IgD-negative memory B cell (primary cell): ENCODE results near the gene CDH18. TPM values are rescaled to one million over a fixed set of nuclear protein-coding genes. Genes with fewer than 3 reads are reported as not detected.

Source experiments
- H3K27ac Mint-ChIP-seq, 3 donors: one replicate each; pipeline ENCODE4 v1.8.0; 2020 to 2022; ENCODE audit warnings: mild to moderate bottlenecking in 3 of 3, mixed read lengths in 3 of 3, moderate library complexity in 1 of 3
- H3K27me3 Mint-ChIP-seq: one replicate; pipeline ENCODE4 v1.8.0; 2021; ENCODE audit warnings: mixed read lengths
- H3K36me3 Mint-ChIP-seq: one replicate; pipeline ENCODE4 v1.8.0; 2020; ENCODE audit warnings: mild to moderate bottlenecking, mixed read lengths
- H3K4me1 Mint-ChIP-seq, 3 donors: one replicate each; pipeline ENCODE4 v1.8.0; 2020 to 2022; ENCODE audit warnings: mixed read lengths in 3 of 3, mild to moderate bottlenecking in 1 of 3
- H3K4me3 Mint-ChIP-seq, 4 donors: one replicate each; pipeline ENCODE4 v1.8.0; 2020 to 2022; ENCODE audit warnings: mild to moderate bottlenecking in 4 of 4, mixed read lengths in 4 of 4, moderate library complexity in 3 of 4
- H3K9me3 Mint-ChIP-seq, 3 donors: one replicate each; pipeline ENCODE4 v1.8.0; 2020 to 2021; ENCODE audit warnings: mixed read lengths in 3 of 3, mild to moderate bottlenecking in 1 of 3
- polyA plus RNA-seq: library from polyadenylated mRNA; unstranded; fragments of 300-500 nt; fragmentation: Illumina TruSeq; gene quantifications from one replicate; pipeline ENCODE4 v1.2.3, GENCODE V29; 2021

The CDH18 gene
- polyA plus RNA-seq, 1 donor from 2014 or later = not detected

DNA sequence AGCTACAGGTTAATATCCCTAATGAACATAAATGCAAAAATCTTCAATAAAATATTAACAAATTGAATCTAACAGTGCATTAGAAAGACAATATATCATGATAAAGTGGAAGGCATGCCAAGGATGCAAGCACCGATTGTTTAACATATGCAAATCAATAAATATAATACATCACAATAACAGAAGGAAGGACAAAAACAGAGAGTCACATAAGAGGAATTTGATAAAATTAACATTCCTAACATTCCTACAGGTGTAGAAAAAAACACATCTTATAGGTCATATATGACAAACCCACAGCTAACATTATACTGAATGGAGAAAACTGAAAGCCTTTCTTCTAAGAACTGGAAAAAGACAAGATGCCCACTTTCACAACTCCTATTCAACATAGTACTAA, 297.0 kb downstream of the CDH18 start:
- H3K27ac Mint-ChIP-seq = no peak overlapping the region
- no peak overlapping the region for H3K4me3 Mint-ChIP-seq
- H3K36me3 Mint-ChIP-seq = peaks cover 1% of the 10 kb centered on the region
- no peaks in the 10 kb centered on the region for H3K27me3 Mint-ChIP-seq
- H3K9me3 Mint-ChIP-seq = peaks cover 0 to 22% (median 2%) of the 10 kb centered on the region in 3 donors
- no peaks in the 10 kb centered on the region for H3K4me1 Mint-ChIP-seq

DNA sequence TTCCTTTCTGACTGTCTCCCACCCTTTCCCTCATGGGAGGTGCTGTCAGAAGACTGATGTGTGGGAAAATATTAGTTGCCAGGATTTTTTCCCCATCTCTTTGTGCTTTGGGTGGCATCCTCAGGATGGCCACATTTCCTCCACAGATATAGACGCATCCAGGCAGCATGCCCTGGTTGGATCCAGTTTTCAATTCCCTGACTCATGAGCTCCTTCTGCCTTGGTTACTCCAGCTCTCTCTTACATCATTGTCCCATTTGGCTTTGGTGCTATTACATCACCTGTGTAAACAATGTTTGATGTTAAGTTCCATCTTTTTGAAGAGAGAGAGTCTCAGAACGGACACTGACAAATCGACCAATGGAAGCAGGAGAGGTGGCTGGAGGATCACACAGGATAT, 302.5 kb downstream of the CDH18 start:
- H3K36me3 Mint-ChIP-seq = peaks cover under 1% of the 10 kb centered on the region
- peaks cover 1 to 17% (median 3%) of the 10 kb centered on the region in 3 donors for H3K9me3 Mint-ChIP-seq
- no peaks in the 10 kb centered on the region for H3K4me1 Mint-ChIP-seq
- no peaks in the 10 kb centered on the region for H3K27me3 Mint-ChIP-seq
- H3K4me3 Mint-ChIP-seq = no peak overlapping the region
- H3K27ac Mint-ChIP-seq = no peak overlapping the region

GRCh38 chr5:19676895-19677294, 311.1 kb downstream of the CDH18 start:
- no peaks in the 10 kb centered on the region for H3K27me3 Mint-ChIP-seq
- no peaks in the 10 kb centered on the region for H3K4me1 Mint-ChIP-seq
- no peak overlapping the region for H3K4me3 Mint-ChIP-seq
- H3K36me3 Mint-ChIP-seq = no peaks in the 10 kb centered on the region
- peaks cover 0 to 19% (median 13%) of the 10 kb centered on the region in 3 donors for H3K9me3 Mint-ChIP-seq
- no peak overlapping the region for H3K27ac Mint-ChIP-seq

DNA sequence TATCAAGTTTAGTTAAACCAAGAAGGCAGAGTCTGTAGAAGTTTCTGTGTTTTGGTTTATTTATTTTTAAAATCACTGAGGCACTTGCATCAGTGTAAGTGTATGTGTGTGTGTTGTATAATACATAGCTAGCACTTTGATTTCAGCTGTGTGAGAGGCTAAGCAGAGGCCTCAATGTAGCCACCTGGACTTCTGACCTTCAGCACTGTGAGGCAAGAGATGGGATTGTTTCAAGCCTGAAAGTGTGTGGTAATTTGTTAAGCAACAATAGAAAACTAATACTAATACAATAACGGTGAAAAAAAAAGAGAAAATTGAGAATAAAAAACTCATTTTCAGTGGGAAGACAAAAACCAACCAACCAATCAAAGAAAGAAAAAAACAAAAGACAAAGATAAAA, 327.3 kb downstream of the CDH18 start:
- H3K9me3 Mint-ChIP-seq = peaks cover 1 to 6% (median 3%) of the 10 kb centered on the region in 3 donors
- H3K4me3 Mint-ChIP-seq = no peak overlapping the region
- H3K36me3 Mint-ChIP-seq = no peaks in the 10 kb centered on the region
- no peaks in the 10 kb centered on the region for H3K27me3 Mint-ChIP-seq
- no peak overlapping the region for H3K27ac Mint-ChIP-seq
- H3K4me1 Mint-ChIP-seq = no peaks in the 10 kb centered on the region

- Mint-ChIP-seq H3K27ac (no peak overlapping the region), H3K36me3 (no peaks in the 10 kb centered on the region), H3K4me3 (no peak overlapping the region), H3K4me1 (no peaks in the 10 kb centered on the region), H3K9me3 (peaks cover 0 to 2% (median under 1%) of the 10 kb centered on the region in 3 donors), H3K27me3 (no peaks in the 10 kb centered on the region)
Measured at GRCh38 chr5:19655627-19656026, 332.4 kb downstream of the CDH18 start.

DNA sequence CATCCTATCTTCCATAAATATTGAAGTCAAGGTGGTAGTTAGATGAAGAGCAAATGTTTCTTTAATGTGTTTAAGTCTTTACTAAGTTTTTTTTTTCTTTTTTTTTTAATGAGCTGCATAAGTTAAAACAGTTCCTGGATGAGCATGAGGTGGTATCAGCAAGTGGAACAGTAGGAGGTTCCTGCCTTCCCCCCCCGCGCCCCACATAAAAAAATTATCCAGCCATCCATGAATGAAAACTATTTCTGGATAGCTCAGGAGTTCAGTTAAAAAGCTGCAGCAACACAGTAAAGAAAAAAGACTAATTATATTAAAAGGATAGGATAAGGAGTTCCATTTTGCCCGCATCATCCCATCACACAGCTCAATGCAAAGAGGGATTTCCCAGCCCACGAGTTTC, 349.5 kb downstream of the CDH18 start:
- H3K27me3 Mint-ChIP-seq = no peaks in the 10 kb centered on the region
- H3K4me1 Mint-ChIP-seq = no peaks in the 10 kb centered on the region
- peaks cover 0 to 5% (median 2%) of the 10 kb centered on the region in 3 donors for H3K9me3 Mint-ChIP-seq
- no peak overlapping the region for H3K27ac Mint-ChIP-seq
- no peak overlapping the region for H3K4me3 Mint-ChIP-seq
- no peaks in the 10 kb centered on the region for H3K36me3 Mint-ChIP-seq

- Mint-ChIP-seq H3K36me3 (no peaks in the 10 kb centered on the region), H3K4me3 (no peak overlapping the region), H3K9me3 (peaks cover 5 to 11% (median 7%) of the 10 kb centered on the region in 3 donors), H3K27ac (no peak overlapping the region), H3K27me3 (no peaks in the 10 kb centered on the region), H3K4me1 (peaks cover 0 to 4% (median 0%) of the 10 kb centered on the region in 3 donors)
Measured at GRCh38 chr5:19630876-19631275, 357.1 kb downstream of the CDH18 start.

DNA sequence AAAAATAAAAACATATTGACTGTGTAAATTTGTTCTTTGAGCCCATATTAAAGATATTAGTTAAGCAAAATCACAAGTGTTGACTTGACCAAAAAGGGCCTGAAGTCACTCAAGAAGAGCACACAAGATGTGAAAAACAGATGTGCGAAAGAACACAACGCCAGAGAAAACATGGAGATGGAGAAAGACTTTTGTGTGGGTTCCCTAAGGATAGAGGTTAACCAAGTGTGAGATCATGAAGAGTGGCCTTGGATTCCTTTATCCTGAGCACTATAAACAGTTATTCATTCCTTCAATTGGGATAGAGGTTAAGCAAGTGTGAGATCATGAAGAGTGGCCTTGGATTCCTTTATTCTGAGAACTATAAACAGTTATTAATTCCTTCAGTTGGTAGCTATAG, 361.8 kb downstream of the CDH18 start:
- Mint-ChIP-seq H3K9me3 (peaks cover 4 to 8% (median 8%) of the 10 kb centered on the region in 3 donors), H3K36me3 (no peaks in the 10 kb centered on the region)

DNA sequence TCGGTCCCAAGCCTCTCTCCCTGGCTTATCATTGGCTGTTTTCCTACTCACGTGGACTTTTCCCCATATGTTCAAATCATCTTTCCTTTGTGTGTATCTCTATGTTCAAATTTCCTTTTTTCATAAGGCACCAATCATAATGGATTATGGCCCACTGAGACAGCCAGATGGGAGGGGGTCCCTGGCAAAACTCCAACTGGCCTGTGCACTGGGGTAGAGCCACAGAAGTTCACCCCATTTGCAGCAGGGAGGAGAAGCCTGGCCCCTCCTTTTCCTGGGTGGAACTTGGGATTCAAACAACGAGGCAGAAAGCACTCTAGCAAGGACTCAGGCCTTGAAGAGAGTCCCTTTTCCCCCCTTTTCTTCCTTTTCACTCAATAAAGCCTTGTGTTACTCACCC, 362.4 kb downstream of the CDH18 start:
- Mint-ChIP-seq H3K9me3 (peaks cover 0 to 8% (median 8%) of the 10 kb centered on the region in 3 donors), H3K27me3 (no peaks in the 10 kb centered on the region), H3K27ac (no peak overlapping the region), H3K4me1 (peaks cover 0 to 4% (median 0%) of the 10 kb centered on the region in 3 donors), H3K4me3 (no peak overlapping the region), H3K36me3 (no peaks in the 10 kb centered on the region)

More for the DNA sequence above, 361.8 kb downstream of the CDH18 start:
- Mint-ChIP-seq H3K27me3 (no peaks in the 10 kb centered on the region), H3K27ac (no peak overlapping the region), H3K4me3 (no peak overlapping the region), H3K4me1 (peaks cover 0 to 4% (median 0%) of the 10 kb centered on the region in 3 donors)

GRCh38 chr5:19619571-19619970, 368.4 kb downstream of the CDH18 start:
- H3K9me3 Mint-ChIP-seq = peaks cover under 1 to 7% (median 3%) of the 10 kb centered on the region in 3 donors
- H3K4me1 Mint-ChIP-seq = no peaks in the 10 kb centered on the region

DNA sequence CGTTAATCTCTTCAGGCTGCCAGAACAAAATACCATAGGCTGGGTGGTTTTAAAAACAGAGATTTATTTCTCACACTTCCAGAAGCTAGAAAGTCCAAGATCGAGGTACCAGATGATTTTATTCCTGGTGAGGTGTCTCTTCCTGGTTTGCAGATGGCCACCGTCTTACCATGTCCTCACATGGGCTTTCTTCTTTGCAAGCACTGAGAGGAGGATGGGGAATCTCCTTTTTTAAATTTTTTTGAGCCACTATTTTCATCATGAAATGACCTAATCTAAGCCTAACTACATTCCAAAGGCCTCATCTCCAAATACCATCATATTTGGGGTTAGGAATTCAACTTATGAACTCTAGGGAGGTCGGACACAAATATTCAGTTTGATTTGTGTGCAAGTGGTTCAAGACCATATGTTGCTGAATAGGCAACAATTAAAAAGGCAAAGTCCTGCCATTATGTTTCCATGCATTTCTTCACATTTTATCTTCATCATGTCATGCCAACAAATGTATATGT, 371.2 kb downstream of the CDH18 start:
- peaks cover 0 to 7% (median 3%) of the 10 kb centered on the region in 3 donors for H3K9me3 Mint-ChIP-seq
- no peaks in the 10 kb centered on the region for H3K4me1 Mint-ChIP-seq
- H3K4me3 Mint-ChIP-seq = no peak overlapping the region
- no peak overlapping the region for H3K27ac Mint-ChIP-seq
- H3K36me3 Mint-ChIP-seq = no peaks in the 10 kb centered on the region
- H3K27me3 Mint-ChIP-seq = no peaks in the 10 kb centered on the region

More at GRCh38 chr5:19619571-19619970, 368.4 kb downstream of the CDH18 start:
- no peak overlapping the region for H3K4me3 Mint-ChIP-seq
- H3K36me3 Mint-ChIP-seq = no peaks in the 10 kb centered on the region
- H3K27me3 Mint-ChIP-seq = no peaks in the 10 kb centered on the region
- H3K27ac Mint-ChIP-seq = no peak overlapping the region

GRCh38 chr5:19615661-19616060, 372.3 kb downstream of the CDH18 start:
- no peaks in the 10 kb centered on the region for H3K4me1 Mint-ChIP-seq
- H3K27ac Mint-ChIP-seq = no peak overlapping the region
- H3K4me3 Mint-ChIP-seq = no peak overlapping the region
- H3K36me3 Mint-ChIP-seq = no peaks in the 10 kb centered on the region
- H3K9me3 Mint-ChIP-seq = peaks cover 0 to 11% (median 0%) of the 10 kb centered on the region in 3 donors
- no peaks in the 10 kb centered on the region for H3K27me3 Mint-ChIP-seq

GRCh38 chr5:19615071-19615470, 372.9 kb downstream of the CDH18 start:
- Mint-ChIP-seq H3K27ac (no peak overlapping the region), H3K9me3 (peaks cover 0 to 11% (median 0%) of the 10 kb centered on the region in 3 donors), H3K36me3 (no peaks in the 10 kb centered on the region), H3K4me1 (no peaks in the 10 kb centered on the region), H3K27me3 (no peaks in the 10 kb centered on the region), H3K4me3 (no peak overlapping the region)

DNA sequence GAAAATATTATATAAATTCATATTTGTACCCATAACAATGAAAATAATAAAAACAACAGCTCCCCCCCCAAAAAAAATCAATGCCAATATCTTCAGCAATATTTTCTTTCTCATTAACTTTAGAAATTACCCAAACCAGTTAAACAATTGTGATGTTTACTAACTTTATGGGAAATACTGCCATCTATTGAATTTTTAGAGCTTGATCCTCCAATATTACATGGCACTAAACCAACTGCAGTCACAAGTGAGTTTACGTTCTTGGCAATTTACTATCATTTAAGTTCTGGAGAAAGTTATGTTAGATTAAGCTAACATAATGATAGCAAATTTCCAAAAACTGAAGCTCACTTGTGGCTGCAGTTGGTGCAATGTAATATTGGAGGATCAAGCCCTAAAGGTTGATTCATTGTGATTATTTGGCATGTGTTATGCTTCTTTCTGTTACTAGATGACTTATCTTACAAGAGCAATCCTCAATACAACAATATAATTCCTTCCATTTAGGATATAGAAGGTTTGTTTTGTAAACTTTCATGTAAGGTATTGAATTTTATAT, 379.5 kb downstream of the CDH18 start:
- Mint-ChIP-seq H3K9me3 (peaks cover 0 to 4% (median 0%) of the 10 kb centered on the region in 3 donors), H3K36me3 (no peaks in the 10 kb centered on the region), H3K27me3 (no peaks in the 10 kb centered on the region), H3K4me1 (no peaks in the 10 kb centered on the region), H3K4me3 (no peak overlapping the region), H3K27ac (no peak overlapping the region)

GRCh38 chr5:19605846-19606407, 382.1 kb downstream of the CDH18 start:
- H3K27ac Mint-ChIP-seq = no peak overlapping the region
- H3K27me3 Mint-ChIP-seq = no peaks in the 10 kb centered on the region
- H3K36me3 Mint-ChIP-seq = no peaks in the 10 kb centered on the region
- H3K4me1 Mint-ChIP-seq = no peaks in the 10 kb centered on the region
- peaks cover 0 to 5% (median 4%) of the 10 kb centered on the region in 3 donors for H3K9me3 Mint-ChIP-seq
- H3K4me3 Mint-ChIP-seq = no peak overlapping the region

DNA sequence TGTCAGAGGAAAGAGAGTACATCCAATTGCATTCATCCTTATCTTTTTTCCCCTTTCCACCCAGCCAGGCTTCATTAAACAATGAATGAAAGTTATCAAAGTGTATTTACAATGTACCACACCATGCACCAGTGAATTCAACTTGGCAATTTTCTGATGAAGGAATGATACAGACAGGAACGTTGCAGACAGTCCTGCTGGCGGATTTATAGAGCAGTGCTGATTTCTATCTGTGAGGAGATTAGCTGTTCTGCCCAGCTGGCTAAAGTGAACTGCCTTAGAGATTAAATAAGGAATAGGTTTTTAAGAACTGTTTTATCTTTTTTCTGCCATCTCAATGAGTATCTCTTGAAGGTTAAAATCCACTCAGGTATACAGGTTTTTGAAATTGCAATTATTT, 403.9 kb downstream of the CDH18 start:
- Mint-ChIP-seq H3K36me3 (no peaks in the 10 kb centered on the region), H3K27me3 (no peaks in the 10 kb centered on the region), H3K4me1 (no peaks in the 10 kb centered on the region), H3K9me3 (peaks cover 2 to 6% (median 3%) of the 10 kb centered on the region in 3 donors), H3K4me3 (no peak overlapping the region), H3K27ac (no peak overlapping the region)
